Fibroblast of skin of abdomen (primary cell): Measurements from ENCODE around the gene PTPN13.
A peak's percentile ranks its signal among the peaks of the same experiment; 100 is the strongest.

Source experiments
- DNase-seq: peaks from one replicate; pipeline ENCODE4 v3.0.0-alpha.2; 2013

PTPN13 gene

DNA sequence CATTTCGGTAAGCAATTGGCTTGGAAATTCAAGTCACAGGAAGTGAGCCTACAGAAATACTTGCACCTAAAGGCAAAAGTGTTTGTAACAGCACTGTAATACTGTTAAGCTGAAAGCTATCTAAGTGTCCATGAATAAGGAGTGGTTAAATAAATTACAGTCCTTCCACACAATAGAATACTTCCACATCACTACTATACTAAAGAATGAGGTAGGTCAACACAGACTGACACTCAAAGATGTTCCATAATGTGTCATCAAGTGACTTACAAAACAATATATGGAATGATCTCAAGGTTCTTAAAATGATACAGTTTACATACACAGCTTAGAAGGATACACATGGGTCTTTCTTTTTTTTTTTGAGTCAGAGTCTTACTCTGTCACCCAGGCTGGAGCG lies 228.0 kb downstream of the PTPN13 start:
- no peak for DNase-seq

GRCh38 chr4:86825511-86825910 lies 231.4 kb downstream of the PTPN13 start:
- DNase-seq, result no peak

GRCh38 chr4:86831262-86832130 lies 237.4 kb downstream of the PTPN13 start:
- DNase-seq, result peak; percentile 86

DNA sequence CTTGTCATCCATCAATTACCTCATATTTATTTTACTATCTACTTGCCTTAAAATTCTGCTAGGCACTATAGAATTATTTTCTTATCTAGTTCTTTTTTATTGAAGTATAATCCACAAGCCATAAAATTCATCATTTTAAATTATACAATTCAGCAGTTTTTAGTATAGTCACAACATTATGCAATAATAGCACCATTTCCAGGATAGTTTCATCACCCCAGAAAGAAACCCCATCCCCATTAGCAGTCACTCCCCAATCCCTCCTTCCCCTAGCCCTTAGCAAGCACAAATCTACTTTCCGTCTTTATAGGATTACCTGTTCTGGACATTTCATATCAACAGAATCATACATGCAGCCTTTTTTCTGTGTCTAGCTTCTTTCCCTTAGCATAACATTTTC lies 239.5 kb downstream of the PTPN13 start:
- no peak for DNase-seq

DNA sequence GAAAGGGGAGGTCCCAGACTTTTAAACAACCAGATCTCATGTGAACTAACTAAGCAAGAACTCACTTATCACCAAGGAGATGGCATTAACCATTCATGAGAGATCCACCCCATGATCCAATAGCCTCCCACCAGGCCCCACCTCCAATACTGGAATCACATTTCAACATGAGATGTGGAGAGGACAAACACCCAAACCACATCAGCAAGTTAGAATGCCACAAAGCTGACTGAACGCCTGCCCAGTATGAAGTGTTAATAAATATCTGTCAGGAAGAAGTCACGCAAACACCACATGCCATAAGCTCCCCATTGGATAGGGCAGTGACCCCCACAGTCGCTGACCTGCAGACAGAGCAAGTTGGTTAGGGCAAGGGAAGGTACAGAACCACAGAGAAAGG lies 240.8 kb downstream of the PTPN13 start:
- DNase-seq, result peak; percentile 78

DNA sequence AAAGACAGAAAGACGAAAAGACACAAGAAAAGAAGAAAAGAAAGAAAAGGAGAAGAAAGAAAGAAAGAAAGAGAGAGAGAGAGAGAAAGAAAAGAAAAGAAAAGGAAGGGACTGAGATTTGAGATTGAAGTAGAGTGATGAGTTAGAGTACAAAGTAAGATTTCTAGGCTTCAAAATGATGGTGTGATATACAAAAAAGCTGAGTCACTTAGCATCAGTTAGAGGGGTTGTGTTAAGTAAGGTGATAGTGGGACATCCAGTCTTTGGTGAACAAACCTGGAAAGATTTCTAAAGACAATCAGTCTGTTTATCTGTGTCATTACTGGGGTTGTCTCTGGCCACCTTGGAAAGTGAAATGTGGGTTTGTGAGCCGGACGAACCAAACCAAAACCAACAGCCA lies 241.6 kb downstream of the PTPN13 start:
- no peak for DNase-seq

- DNase-seq, result no peak
Observed at GRCh38 chr4:86837691-86838503, 243.8 kb downstream of the PTPN13 start.

- peak; percentile 28 for DNase-seq
Observed at GRCh38 chr4:86840858-86841257, 246.7 kb downstream of the PTPN13 start.

DNA sequence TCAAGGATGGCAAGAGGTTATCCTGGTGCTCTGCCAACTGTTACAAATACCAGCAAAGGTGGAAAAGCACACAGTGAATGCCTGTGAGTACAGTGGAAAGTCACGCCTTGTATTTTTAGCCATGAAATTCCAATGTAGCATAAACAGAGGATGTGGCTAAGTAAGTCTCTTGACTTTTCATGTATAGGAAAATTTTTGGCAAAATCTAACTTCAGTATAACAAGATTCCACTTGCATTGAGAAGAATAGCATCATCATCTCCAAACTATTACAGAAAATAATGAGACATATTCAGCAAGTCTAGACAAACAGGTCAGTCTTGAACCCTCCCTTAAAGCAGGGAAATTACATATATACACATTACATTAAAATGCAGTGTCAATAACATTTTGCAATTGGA lies 247.2 kb downstream of the PTPN13 start:
- DNase-seq, result no peak

- no peak for DNase-seq
Observed at GRCh38 chr4:86845593-86845992, 251.5 kb downstream of the PTPN13 start.

DNA sequence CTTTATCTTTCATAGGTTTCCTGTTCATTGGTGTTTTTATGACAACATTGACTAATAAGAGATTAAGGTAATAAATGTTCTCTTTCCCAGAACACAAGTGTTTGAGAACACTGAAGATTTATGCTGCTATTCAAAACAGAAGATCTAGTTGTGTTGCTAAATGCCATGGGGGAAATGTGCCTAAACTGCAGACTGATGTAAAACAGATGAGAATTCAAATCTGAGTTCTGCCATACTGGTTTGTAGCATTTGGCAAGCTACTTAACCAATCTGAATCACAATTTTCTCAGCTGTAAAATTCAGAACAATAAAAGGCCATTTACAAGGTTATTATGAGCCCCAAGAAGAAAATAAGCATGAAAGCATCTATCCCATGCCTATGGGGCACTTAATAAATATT lies 252.8 kb downstream of the PTPN13 start:
- peak; percentile 33 for DNase-seq

DNA sequence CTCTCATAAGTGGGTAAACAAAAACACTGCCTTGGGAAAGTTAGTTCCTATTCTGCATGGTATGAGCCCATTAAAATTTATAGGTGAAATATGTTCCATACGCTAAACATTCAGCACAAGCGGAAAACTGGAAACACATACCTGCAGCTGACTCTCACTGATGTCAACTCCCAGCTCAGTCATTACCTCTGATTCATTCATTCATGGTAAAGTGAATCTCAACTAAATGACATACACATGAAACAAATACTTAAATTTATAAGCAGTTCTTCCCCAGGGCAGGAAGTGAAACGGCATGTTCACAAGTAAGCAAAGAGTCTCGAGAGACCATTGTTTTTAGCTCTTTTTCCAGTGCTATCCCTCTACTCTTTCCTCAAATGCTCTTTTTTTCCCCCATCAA lies 253.5 kb downstream of the PTPN13 start:
- DNase-seq, result no peak

GRCh38 chr4:86848136-86848535 lies 254.0 kb downstream of the PTPN13 start:
- DNase-seq, result peak; percentile 53

DNA sequence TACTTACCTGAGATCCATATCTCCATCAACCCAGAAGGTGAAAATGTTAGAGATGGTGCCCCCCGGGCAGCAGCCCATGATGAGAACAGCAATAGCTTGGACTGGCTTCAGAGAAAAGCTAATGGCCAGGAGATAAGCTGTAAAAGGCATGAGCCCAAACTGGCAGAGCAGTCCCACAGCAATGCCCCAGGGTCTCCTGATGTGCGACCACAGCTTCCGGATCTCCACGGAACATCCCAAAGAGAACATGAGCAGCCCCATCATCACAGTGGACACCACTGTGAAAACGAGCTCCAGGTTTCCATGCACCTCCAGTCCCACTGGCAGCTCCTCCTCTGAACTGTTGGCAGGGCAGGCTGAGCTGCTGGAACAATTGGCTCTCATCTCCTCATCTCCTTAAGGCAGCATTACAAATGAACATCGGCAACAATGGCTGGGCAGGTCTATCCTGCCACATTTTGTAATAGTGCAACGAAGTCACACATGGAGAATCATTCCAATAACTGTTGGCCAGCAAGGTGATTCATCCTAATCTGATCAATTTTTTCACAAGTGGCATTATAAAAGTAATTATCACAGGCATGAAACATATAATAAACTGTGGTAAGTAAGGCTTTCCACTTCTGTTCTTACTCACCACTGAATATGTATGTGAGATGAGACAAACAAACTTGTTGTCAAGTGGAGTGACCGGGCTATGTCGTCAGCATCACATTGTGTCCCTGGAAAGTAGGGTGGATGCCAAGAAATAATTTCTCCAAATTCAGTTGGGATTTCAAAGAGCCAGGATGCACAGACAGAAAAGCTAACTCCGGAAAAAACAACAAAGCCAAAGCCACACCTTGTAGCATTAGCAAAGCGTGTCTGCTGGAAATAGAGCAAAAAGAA lies 254.9 kb downstream of the PTPN13 start, which contains the start of gene SLC10A6:
TSS of gene SLC10A6 (minus strand) at position 653 of the 888 bp plus-strand sequence. CDS start at position 384, 269 bp downstream.
- no peak for DNase-seq

- no peak for DNase-seq
Observed at GRCh38 chr4:86853209-86853608, 259.1 kb downstream of the PTPN13 start.

- peak; percentile 62 for DNase-seq
Observed at GRCh38 chr4:86855572-86855971, 261.5 kb downstream of the PTPN13 start.

- DNase-seq, result no peak
Observed at GRCh38 chr4:86856896-86857295, 262.8 kb downstream of the PTPN13 start.

- no peak for DNase-seq
Observed at GRCh38 chr4:86857341-86858052, 263.4 kb downstream of the PTPN13 start.
